HCT116 (cell line): ENCODE results near the gene COPG2. TPM values are rescaled to one million over a fixed set of nuclear protein-coding genes. Genes with fewer than 3 reads are reported as not detected.
"Not testable (repeated sequence)": the region's sequence is repeated elsewhere in the genome, so short reads cannot be mapped to it uniquely, and the experiment has no call there.

ENCODE experiments used
- ATAC-seq: fragments of 200-7000 bp; cut with Tn5 transposase; 2 replicates; pipeline ENCODE4 v1.9.1; 2020; ENCODE audit warnings: mild to moderate bottlenecking, moderate library complexity
- BruUV-seq: library from RNA; stranded (reverse); fragments of 400-500 nt; replicated peaks from 2 replicates; lab custom pipeline; 2021; lab: Mats Ljungman, UMichigan
- CTCF ChIA-PET: fragments of 300-600 bp; sonication (Branson Sonifier 250); formaldehyde crosslinking; loops from one replicate; lab custom pipeline; 2021; ENCODE audit warnings: antibody characterized with exemption; lab: Charles Lee
- POLR2A ChIA-PET: fragments of 300-600, 350-600 bp; sonication (Branson Sonifier 250); formaldehyde crosslinking; loops from one replicate; lab custom pipeline; 2021; ENCODE audit warnings: antibody characterized with exemption; lab: Charles Lee
- RAD21 ChIA-PET, 2 experiments: fragments of 300-600 bp; sonication (Branson Sonifier 250); formaldehyde crosslinking; loops; one replicate each; lab custom pipeline; 2023; ENCODE audit warnings: low total read pairs in 2 of 2; ENCODE audit not compliant: uncharacterized antibody in 2 of 2, unreplicated experiment in 2 of 2, low non-redundant PET in 1 of 2; lab: Charles Lee
- DNase-seq: peaks from one replicate; pipeline ENCODE4 v3.0.0-alpha.2; 2010; ENCODE audit warnings: low read depth, low spot score
- H2AFZ ChIP-seq: fragments of 200-600 bp; shearing (Covaris generic), sonication (generic); 2 replicates; pipeline ENCODE4 v1.6.1; 2017; ENCODE audit warnings: low read depth, mixed run types, mixed read lengths, antibody characterized with exemption, low read length; ENCODE audit not compliant: poor library complexity, severe bottlenecking
- H3K27ac ChIP-seq: 2 replicates; pipeline ENCODE4 v1.5.1; 2012; ENCODE audit warnings: low read depth, low read length
- H3K27me3 ChIP-seq: fragments of 200-600 bp; sonication (generic); 2 replicates; pipeline ENCODE4 v1.6.1; 2016; ENCODE audit warnings: mixed run types, low read length, mixed read lengths; ENCODE audit not compliant: insufficient read depth
- H3K36me3 ChIP-seq, 2 experiments: fragments of 200-500 bp in 1 of 2; fragments of 200-600 bp in 1 of 2; sonication (Bioruptor generic) in 1 of 2; sonication (generic) in 1 of 2; 2 replicates each; pipeline versions ENCODE4 v1.5.1 to v1.6.1; 2014 to 2016; ENCODE audit warnings: low read length in 2 of 2, inconsistent platforms in 1 of 2, mixed read lengths in 1 of 2, mixed run types in 1 of 2; ENCODE audit not compliant: insufficient read depth in 2 of 2, control insufficient read depth in 1 of 2
- H3K4me1 ChIP-seq, 2 experiments: fragments of 200-600 bp in 1 of 2; sonication (generic) in 1 of 2; 2 replicates each; pipeline versions ENCODE4 v1.5.1 to v1.6.1; 2012 to 2017; ENCODE audit warnings: low read length in 2 of 2, inconsistent platforms in 1 of 2, mild to moderate bottlenecking in 1 of 2, mixed read lengths in 1 of 2, mixed run types in 1 of 2, moderate library complexity in 1 of 2; ENCODE audit not compliant: insufficient read depth in 2 of 2, control insufficient read depth in 1 of 2
- H3K4me2 ChIP-seq: fragments of 200-600 bp; sonication (generic); 2 replicates; pipeline ENCODE4 v1.6.1; 2017; ENCODE audit warnings: mixed run types, low read length, mixed read lengths
- H3K4me3 ChIP-seq, 2 experiments: fragments of 200-600 bp in 1 of 2; sonication (generic) in 1 of 2; replicated peaks in 1 of 2; 2 replicates each; pipeline ENCODE4 v1.5.1; 2011 to 2016; ENCODE audit warnings: low read length in 2 of 2, control low read depth in 1 of 2, low read depth in 1 of 2, mild to moderate bottlenecking in 1 of 2, mixed read lengths in 1 of 2, mixed run types in 1 of 2
- H3K79me2 ChIP-seq: fragments of 200-600 bp; sonication (generic); 2 replicates; pipeline ENCODE4 v1.6.1; 2017; ENCODE audit warnings: mild to moderate bottlenecking, mixed run types, low read length, moderate library complexity, mixed read lengths; ENCODE audit not compliant: insufficient read depth
- H3K9ac ChIP-seq: fragments of 200-600 bp; sonication (generic); 2 replicates; pipeline ENCODE4 v1.6.1; 2016; ENCODE audit warnings: low read length, mixed read lengths
- H3K9me2 ChIP-seq: fragments of 200-600 bp; sonication (generic), shearing (Covaris generic); 2 replicates; pipeline ENCODE4 v1.6.1; 2017; ENCODE audit warnings: mixed run types, mild to moderate bottlenecking, moderate library complexity; ENCODE audit not compliant: insufficient read depth
- H3K9me3 ChIP-seq, 2 experiments: fragments of 200-500 bp in 1 of 2; fragments of 200-600 bp in 1 of 2; sonication (Bioruptor generic) in 1 of 2; sonication (generic) in 1 of 2; 2 replicates each; pipeline ENCODE4 v1.6.1; 2014 to 2017; ENCODE audit warnings: low read length in 2 of 2, mixed read lengths in 2 of 2, inconsistent platforms in 1 of 2, low read depth in 1 of 2, mild to moderate bottlenecking in 1 of 2, mixed run types in 1 of 2, moderate library complexity in 1 of 2; ENCODE audit not compliant: control insufficient read depth in 1 of 2, insufficient read depth in 1 of 2
- H4K20me1 ChIP-seq: fragments of 200-600 bp; sonication (generic), shearing (Covaris generic); 2 replicates; pipeline ENCODE4 v1.6.1; 2017; ENCODE audit warnings: mixed run types, mild to moderate bottlenecking, moderate library complexity; ENCODE audit not compliant: insufficient read depth
- JUND ChIP-seq: IDR thresholded peaks from 2 replicates; pipeline ENCODE4 v1.6.1; 2012
- ZFX ChIP-seq: fragments of 450-650 bp; IDR thresholded peaks from 2 replicates; pipeline ENCODE4 v1.6.1; 2017
- intact Hi-C: fragments of 100-400 bp; cut with micrococcal nuclease; formaldehyde crosslinking; loops from 2 replicates; pipeline ENCODE4 v1.10.0; 2022
- total RNA-seq: library from RNA; stranded (reverse); gene quantifications from one replicate; pipeline ENCODE4 v1.2.1, GENCODE V29; 2021; ENCODE audit not compliant: unreplicated experiment

COPG2 gene
- total RNA-seq, 1 experiment from 2014 or later: 31.0 TPM

GRCh38 chr7:130527752-130528355 is 140.7 kb downstream of the COPG2 start:
- H3K4me2 ChIP-seq, RAD21 ChIA-PET, H4K20me1 ChIP-seq, H3K4me3 ChIP-seq, DNase-seq, H3K4me1 ChIP-seq, H3K9ac ChIP-seq, H2AFZ ChIP-seq, intact Hi-C loops, H3K36me3 ChIP-seq, ATAC-seq, CTCF ChIA-PET, H3K9me2 ChIP-seq, H3K27ac ChIP-seq, H3K27me3 ChIP-seq, H3K9me3 ChIP-seq, POLR2A ChIA-PET, H3K79me2 ChIP-seq, BruUV-seq: not testable (repeated sequence)

- no peaks in the 10 kb centered on the region for H3K27me3 ChIP-seq
- no peak for ATAC-seq
- ChIA-PET CTCF (no interaction called here), POLR2A (no interaction called here), RAD21 (no interaction called here)
- H3K79me2 ChIP-seq: no peaks in the 10 kb centered on the region
- H3K9me3 ChIP-seq: no peaks in the 10 kb centered on the region
- no peak overlapping the region for H3K9ac ChIP-seq
- no peaks in the 10 kb centered on the region for H3K4me1 ChIP-seq
- no peaks in the 10 kb centered on the region for H3K9me2 ChIP-seq
- DNase-seq: no peak
- H2AFZ ChIP-seq: no peak overlapping the region
- no peaks in the 10 kb centered on the region for H3K36me3 ChIP-seq
- intact Hi-C loops: no loop called here
- H3K4me3 ChIP-seq: no peak overlapping the region
- no TSS peak for BruUV-seq
- TF ChIP-seq JUND (no peak), ZFX (0 out of 2 replicates have a peak, but pooled peaks have one; percentile 8)
- H4K20me1 ChIP-seq: no peaks in the 10 kb centered on the region
- H3K4me2 ChIP-seq: no peak overlapping the region
- no peak overlapping the region for H3K27ac ChIP-seq
Measured at GRCh38 chr7:130524628-130525027, 143.9 kb downstream of the COPG2 start.

GRCh38 chr7:130523519-130524125 is 144.9 kb downstream of the COPG2 start:
- POLR2A ChIA-PET: not testable (repeated sequence)

More at GRCh38 chr7:130523519-130524125, 144.9 kb downstream of the COPG2 start:
- H3K36me3 ChIP-seq, H3K9ac ChIP-seq, H3K4me3 ChIP-seq, H3K4me1 ChIP-seq, ATAC-seq, H4K20me1 ChIP-seq, RAD21 ChIA-PET, CTCF ChIA-PET, H3K27me3 ChIP-seq, H3K9me2 ChIP-seq, BruUV-seq, H3K4me2 ChIP-seq, intact Hi-C loops, DNase-seq, H3K79me2 ChIP-seq, H2AFZ ChIP-seq, H3K27ac ChIP-seq, H3K9me3 ChIP-seq: not testable (repeated sequence)
